Measurements from ENCODE around the gene CLRN3. TPM values are rescaled to one million over a fixed set of nuclear protein-coding genes. Genes with fewer than 3 reads are reported as not detected.

The CLRN3 gene
- total RNA-seq, 4 donors from 2014 or later, result 35.2 to 167 (median 77.1) TPM

GRCh38 chr10:127872011-127872761 lies 20.6 kb downstream of the CLRN3 start:
- intact Hi-C loops (cut with DNase I; ENCODE audit: low total_unique reads), result no loop called here
- Histone ChIP-seq H3K4me3 (no peak overlapping the region), H3K9me3 (peaks cover 0 to 5% of the 10 kb centered on the region in 2 donors), H3K4me1 (peaks cover 0 to 19% (median 12%) of the 10 kb centered on the region in 4 donors), H3K27me3 (no peaks in the 10 kb centered on the region), H3K27ac (no peak overlapping the region), H3K36me3 (no peaks in the 10 kb centered on the region)
- 77% methylated on average over 23 of the region's 23 CpGs; no CpG with 5 or more reads in 1 of the 2 donors for WGBS, 2 donors (ENCODE audit: low coverage in 1 of 2)
- DNase-seq, result no peak
- in situ Hi-C loops (cut with MboI; ENCODE audit: low pct_ligation_motif_present in 1 of 4, low pct_unique_long_range_greater_than_20kb in 1 of 4, low sequenced_read_pairs in 3 of 4), result no loop called here
- TF ChIP-seq, protein P1, sequence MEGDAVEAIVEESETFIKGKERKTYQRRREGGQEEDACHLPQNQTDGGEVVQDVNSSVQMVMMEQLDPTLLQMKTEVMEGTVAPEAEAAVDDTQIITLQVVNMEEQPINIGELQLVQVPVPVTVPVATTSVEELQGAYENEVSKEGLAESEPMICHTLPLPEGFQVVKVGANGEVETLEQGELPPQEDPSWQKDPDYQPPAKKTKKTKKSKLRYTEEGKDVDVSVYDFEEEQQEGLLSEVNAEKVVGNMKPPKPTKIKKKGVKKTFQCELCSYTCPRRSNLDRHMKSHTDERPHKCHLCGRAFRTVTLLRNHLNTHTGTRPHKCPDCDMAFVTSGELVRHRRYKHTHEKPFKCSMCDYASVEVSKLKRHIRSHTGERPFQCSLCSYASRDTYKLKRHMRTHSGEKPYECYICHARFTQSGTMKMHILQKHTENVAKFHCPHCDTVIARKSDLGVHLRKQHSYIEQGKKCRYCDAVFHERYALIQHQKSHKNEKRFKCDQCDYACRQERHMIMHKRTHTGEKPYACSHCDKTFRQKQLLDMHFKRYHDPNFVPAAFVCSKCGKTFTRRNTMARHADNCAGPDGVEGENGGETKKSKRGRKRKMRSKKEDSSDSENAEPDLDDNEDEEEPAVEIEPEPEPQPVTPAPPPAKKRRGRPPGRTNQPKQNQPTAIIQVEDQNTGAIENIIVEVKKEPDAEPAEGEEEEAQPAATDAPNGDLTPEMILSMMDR (IDR thresholded peaks at IDR 0.05), result no peak
- TF ChIP-seq POLR2A (IDR thresholded peaks at IDR 0.05) (no peak), POLR2AphosphoS5 (IDR thresholded peaks at IDR 0.05) (no peak), EP300 (IDR thresholded peaks at IDR 0.05; ENCODE audit: low read depth) (no peak)

GRCh38 chr10:127871631-127872010 lies 21.1 kb downstream of the CLRN3 start:
- Histone ChIP-seq H3K27me3 (no peaks in the 10 kb centered on the region), H3K4me3 (no peak overlapping the region), H3K27ac (no peak overlapping the region), H3K36me3 (no peaks in the 10 kb centered on the region), H3K4me1 (peaks cover 0 to 19% (median 12%) of the 10 kb centered on the region in 4 donors), H3K9me3 (peaks cover 0 to 5% of the 10 kb centered on the region in 2 donors)
- TF ChIP-seq, protein P1 (IDR thresholded peaks at IDR 0.05), result no peak
- TF ChIP-seq POLR2A (IDR thresholded peaks at IDR 0.05), result no peak
- TF ChIP-seq POLR2AphosphoS5 (IDR thresholded peaks at IDR 0.05), result no peak
- no peak for TF ChIP-seq EP300 (IDR thresholded peaks at IDR 0.05; ENCODE audit: low read depth)
- intact Hi-C loops (cut with DNase I; ENCODE audit: low total_unique reads) (no loop called here), in situ Hi-C loops (cut with MboI; ENCODE audit: low pct_ligation_motif_present in 1 of 4, low pct_unique_long_range_greater_than_20kb in 1 of 4, low sequenced_read_pairs in 3 of 4) (no loop called here)
- WGBS, 2 donors (ENCODE audit: low coverage in 1 of 2), result 55% methylated on average over 7 of the region's 7 CpGs; no CpG with 5 or more reads in 1 of the 2 donors
- DNase-seq, result no peak

- DNase-seq, result no peak
- Histone ChIP-seq H3K27ac (no peak overlapping the region), H3K27me3 (no peaks in the 10 kb centered on the region), H3K4me3 (no peak overlapping the region), H3K4me1 (peaks cover 0 to 19% (median 11%) of the 10 kb centered on the region in 4 donors), H3K9me3 (peaks cover 0 to 5% of the 10 kb centered on the region in 2 donors), H3K36me3 (no peaks in the 10 kb centered on the region)
- intact Hi-C loops (cut with DNase I; ENCODE audit: low total_unique reads), result no loop called here
- in situ Hi-C loops (cut with MboI; ENCODE audit: low pct_ligation_motif_present in 1 of 4, low pct_unique_long_range_greater_than_20kb in 1 of 4, low sequenced_read_pairs in 3 of 4), result no loop called here
- TF ChIP-seq POLR2AphosphoS5 (IDR thresholded peaks at IDR 0.05) (no peak), POLR2A (IDR thresholded peaks at IDR 0.05) (no peak), EP300 (IDR thresholded peaks at IDR 0.05; ENCODE audit: low read depth) (no peak)
- TF ChIP-seq, protein P1 (IDR thresholded peaks at IDR 0.05), result no peak
Measured at GRCh38 chr10:127869329-127869728, 23.4 kb downstream of the CLRN3 start.

DNA sequence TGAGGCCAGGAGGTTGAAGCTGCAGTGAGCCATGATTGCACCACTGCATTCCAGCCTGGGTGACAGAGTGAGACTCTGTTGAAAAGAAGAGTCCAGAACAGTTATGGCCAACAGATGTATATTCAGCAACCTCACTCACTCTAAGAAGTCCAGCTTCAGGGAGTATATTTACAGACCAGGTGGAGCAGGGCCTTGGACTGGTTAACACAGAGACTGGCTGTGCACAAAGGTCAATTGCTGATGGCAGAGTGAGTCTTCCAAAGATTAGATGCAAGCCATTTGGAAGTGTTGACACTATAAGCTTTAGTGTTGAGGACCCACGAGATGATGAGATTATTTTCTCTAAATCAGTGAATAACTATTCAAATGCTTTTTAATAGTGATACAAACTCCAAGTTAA lies 24.9 kb downstream of the CLRN3 start:
- no peak overlapping the region for H3K27ac ChIP-seq
- in situ Hi-C loops (cut with MboI; ENCODE audit: low pct_ligation_motif_present in 1 of 4, low pct_unique_long_range_greater_than_20kb in 1 of 4, low sequenced_read_pairs in 3 of 4) (no loop called here), intact Hi-C loops (cut with DNase I; ENCODE audit: low total_unique reads) (no loop called here)
- TF ChIP-seq POLR2AphosphoS5 (IDR thresholded peaks at IDR 0.05) (no peak), POLR2A (IDR thresholded peaks at IDR 0.05) (no peak), EP300 (IDR thresholded peaks at IDR 0.05; ENCODE audit: low read depth) (no peak)
- TF ChIP-seq, protein P1 (IDR thresholded peaks at IDR 0.05), result no peak
- 52 to 57% methylated on average over 1 of the region's 1 CpG for WGBS, 2 donors (ENCODE audit: low coverage in 1 of 2)
- H3K36me3 ChIP-seq, result no peaks in the 10 kb centered on the region
- H3K4me3 ChIP-seq, result no peak overlapping the region
- peaks cover 0 to 9% (median 4%) of the 10 kb centered on the region in 4 donors for H3K4me1 ChIP-seq
- peaks cover 0 to 5% of the 10 kb centered on the region in 2 donors for H3K9me3 ChIP-seq
- no peaks in the 10 kb centered on the region for H3K27me3 ChIP-seq
- DNase-seq, result no peak
